Measurements from ENCODE around the gene CAMTA1.

The CAMTA1 gene

DNA sequence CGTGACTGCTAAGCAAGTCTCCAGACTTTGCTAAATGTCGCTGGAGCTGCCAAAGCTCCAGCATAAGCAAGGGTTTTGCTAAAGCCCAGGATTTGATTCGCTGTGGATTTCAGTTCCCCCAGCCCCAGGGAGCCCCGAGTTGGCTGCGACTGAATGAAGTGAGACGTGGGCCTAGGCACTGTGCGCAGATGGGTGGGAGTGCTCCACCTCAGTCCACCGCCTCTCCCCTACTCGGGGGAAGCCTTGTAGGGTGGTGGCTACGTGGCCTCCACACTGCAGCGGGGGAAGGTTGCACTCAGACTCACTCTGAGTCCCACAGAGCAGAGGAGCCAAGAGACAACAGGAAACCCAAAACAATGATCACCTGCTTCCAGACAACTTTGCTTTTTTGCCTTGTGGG is 588.0 kb downstream of the CAMTA1 start:
- Histone ChIP-seq H3K4me1 (ENCODE audit: control insufficient read depth, insufficient read depth, low read length) (no peaks in the 10 kb centered on the region), H3K4me3 (ENCODE audit: low read depth, low read length) (no peak overlapping the region), H3K36me3 (ENCODE audit: control insufficient read depth in 2 of 2, insufficient read depth in 1 of 2, low read length in 2 of 2) (no peaks in the 10 kb centered on the region), H3K27ac (ENCODE audit: extremely low read depth, low read depth, low read length) (no peak overlapping the region), H3K9me3 (ENCODE audit: control insufficient read depth, insufficient read depth, low read depth, low read length) (no peaks in the 10 kb centered on the region)
- CTCF ChIA-PET = no interaction called here
- POLR2A ChIA-PET = no interaction called here
- TF ChIP-seq SP3 (tag by site-specific recombination; IDR thresholded peaks at IDR 0.05) = no peak
- no peak for TF ChIP-seq GLI4 (tag by site-specific recombination; IDR thresholded peaks at IDR 0.05)
- TF ChIP-seq, protein P1, sequence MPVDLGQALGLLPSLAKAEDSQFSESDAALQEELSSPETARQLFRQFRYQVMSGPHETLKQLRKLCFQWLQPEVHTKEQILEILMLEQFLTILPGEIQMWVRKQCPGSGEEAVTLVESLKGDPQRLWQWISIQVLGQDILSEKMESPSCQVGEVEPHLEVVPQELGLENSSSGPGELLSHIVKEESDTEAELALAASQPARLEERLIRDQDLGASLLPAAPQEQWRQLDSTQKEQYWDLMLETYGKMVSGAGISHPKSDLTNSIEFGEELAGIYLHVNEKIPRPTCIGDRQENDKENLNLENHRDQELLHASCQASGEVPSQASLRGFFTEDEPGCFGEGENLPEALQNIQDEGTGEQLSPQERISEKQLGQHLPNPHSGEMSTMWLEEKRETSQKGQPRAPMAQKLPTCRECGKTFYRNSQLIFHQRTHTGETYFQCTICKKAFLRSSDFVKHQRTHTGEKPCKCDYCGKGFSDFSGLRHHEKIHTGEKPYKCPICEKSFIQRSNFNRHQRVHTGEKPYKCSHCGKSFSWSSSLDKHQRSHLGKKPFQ (tag by site-specific recombination; IDR thresholded peaks at IDR 0.05) = no peak

DNA sequence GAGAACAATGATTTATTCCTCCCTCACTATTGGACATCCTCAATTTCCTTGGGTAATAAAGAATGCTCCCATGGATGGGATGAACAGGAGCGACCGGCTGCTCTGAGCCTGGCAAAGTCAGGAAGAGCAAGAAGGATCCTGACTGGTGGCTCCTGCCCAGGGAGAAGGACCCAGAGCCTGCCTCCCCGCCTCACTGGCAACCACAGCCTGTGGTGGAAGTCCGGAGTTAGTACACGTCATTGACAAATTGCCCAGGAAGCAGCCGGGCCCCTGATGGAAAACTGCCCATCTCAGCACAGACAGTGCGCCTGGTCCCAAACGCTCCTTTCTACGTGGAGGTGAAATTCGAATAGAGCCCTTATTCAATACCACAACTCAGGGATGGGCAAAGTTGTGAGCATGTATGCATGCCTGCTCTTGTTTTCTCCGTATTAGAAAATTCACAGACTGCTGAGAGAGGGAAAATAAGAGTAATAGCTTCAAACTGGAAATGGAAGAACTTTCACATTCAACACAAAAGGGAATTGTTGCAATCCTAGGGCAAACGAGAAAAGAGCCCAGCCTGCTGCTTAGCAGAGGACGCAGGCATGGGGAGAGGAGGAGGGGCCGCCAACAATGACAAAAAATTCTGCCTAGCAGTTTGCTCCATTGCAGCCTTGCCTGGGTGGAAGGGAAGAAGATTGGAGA is 588.8 kb downstream of the CAMTA1 start:
- no peaks in the 10 kb centered on the region for H3K36me3 ChIP-seq (ENCODE audit: control insufficient read depth in 2 of 2, insufficient read depth in 1 of 2, low read length in 2 of 2)
- H3K9me3 ChIP-seq (ENCODE audit: control insufficient read depth, insufficient read depth, low read depth, low read length) = no peaks in the 10 kb centered on the region
- H3K4me1 ChIP-seq (ENCODE audit: control insufficient read depth, insufficient read depth, low read length) = no peaks in the 10 kb centered on the region
- TF ChIP-seq ZNF621 (tag by site-specific recombination; IDR thresholded peaks at IDR 0.05) (no peak), ZNF174 (tag by site-specific recombination; IDR thresholded peaks at IDR 0.05) (no peak), ZNF530 (tag by site-specific recombination; IDR thresholded peaks at IDR 0.05; ENCODE audit: low read depth) (no peak), IKZF3 (tag by site-specific recombination; IDR thresholded peaks at IDR 0.05) (no peak), ZBTB17 (tag by site-specific recombination; IDR thresholded peaks at IDR 0.05) (no peak), ZNF629 (tag by site-specific recombination; IDR thresholded peaks at IDR 0.05) (no peak), TRIM28 (IDR thresholded peaks at IDR 0.05; ENCODE audit: borderline replicate concordance, low read length) (no peak), PRDM6 (tag by site-specific recombination; IDR thresholded peaks at IDR 0.05) (no peak)
- H3K4me3 ChIP-seq (ENCODE audit: low read depth, low read length) = no peak overlapping the region
- ChIA-PET POLR2A (no interaction called here), CTCF (no interaction called here)
- H3K27ac ChIP-seq (ENCODE audit: extremely low read depth, low read depth, low read length) = no peak overlapping the region

DNA sequence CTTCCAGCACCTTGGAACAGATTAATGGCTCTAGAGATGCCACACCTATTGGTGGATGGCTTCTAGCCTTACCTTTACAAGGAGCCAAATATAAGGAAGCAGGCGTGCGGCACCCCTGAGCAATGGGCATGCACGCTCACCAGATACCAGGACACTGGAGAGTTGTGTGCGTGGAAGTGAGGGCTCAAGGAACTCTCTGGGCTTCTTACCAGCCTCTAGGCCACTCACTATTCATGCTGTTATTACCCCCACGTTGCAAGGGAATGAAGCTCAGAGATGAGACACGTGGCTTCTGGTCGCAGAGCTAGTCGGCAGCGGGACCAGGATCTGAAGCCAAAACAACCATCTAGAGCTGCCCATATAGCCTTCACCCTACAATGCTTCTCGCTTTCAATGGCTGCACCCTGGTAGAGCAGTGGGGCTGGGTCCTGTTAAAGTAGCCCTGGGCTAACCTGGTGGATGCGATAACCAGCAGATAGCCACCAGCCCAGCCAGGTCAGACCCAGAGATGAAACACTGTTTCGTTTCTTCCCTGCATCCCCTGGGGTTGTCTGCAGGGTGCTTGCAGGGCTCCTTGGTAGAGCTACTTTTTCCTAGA is 589.4 kb downstream of the CAMTA1 start:
- H3K4me3 ChIP-seq (ENCODE audit: low read depth, low read length) = no peak overlapping the region
- H3K4me1 ChIP-seq (ENCODE audit: control insufficient read depth, insufficient read depth, low read length) = peaks cover 3% of the 10 kb centered on the region
- TF ChIP-seq, protein P2, sequence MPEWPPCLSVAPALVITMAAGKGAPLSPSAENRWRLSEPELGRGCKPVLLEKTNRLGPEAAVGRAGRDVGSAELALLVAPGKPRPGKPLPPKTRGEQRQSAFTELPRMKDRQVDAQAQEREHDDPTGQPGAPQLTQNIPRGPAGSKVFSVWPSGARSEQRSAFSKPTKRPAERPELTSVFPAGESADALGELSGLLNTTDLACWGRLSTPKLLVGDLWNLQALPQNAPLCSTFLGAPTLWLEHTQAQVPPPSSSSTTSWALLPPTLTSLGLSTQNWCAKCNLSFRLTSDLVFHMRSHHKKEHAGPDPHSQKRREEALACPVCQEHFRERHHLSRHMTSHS (tag by site-specific recombination; IDR thresholded peaks at IDR 0.05) = no peak
- TF ChIP-seq ZNF580 (tag by site-specific recombination; IDR thresholded peaks at IDR 0.05) = no peak
- TF ChIP-seq MEIS1 (CRISPR knock-in tag; IDR thresholded peaks at IDR 0.05; ENCODE audit: borderline replicate concordance) = no peak
- TF ChIP-seq, protein P3, sequence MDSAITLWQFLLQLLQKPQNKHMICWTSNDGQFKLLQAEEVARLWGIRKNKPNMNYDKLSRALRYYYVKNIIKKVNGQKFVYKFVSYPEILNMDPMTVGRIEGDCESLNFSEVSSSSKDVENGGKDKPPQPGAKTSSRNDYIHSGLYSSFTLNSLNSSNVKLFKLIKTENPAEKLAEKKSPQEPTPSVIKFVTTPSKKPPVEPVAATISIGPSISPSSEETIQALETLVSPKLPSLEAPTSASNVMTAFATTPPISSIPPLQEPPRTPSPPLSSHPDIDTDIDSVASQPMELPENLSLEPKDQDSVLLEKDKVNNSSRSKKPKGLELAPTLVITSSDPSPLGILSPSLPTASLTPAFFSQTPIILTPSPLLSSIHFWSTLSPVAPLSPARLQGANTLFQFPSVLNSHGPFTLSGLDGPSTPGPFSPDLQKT (IDR thresholded peaks at IDR 0.05; ENCODE audit: borderline replicate concordance, low read depth, low read length) = no peak
- TF ChIP-seq YY2 (tag by site-specific recombination; IDR thresholded peaks at IDR 0.05) = no peak
- no peak for TF ChIP-seq EGR2 (tag by site-specific recombination; IDR thresholded peaks at IDR 0.05; ENCODE audit: low read depth)
- H3K27ac ChIP-seq (ENCODE audit: extremely low read depth, low read depth, low read length) = no peak overlapping the region
- H3K36me3 ChIP-seq (ENCODE audit: control insufficient read depth in 2 of 2, insufficient read depth in 1 of 2, low read length in 2 of 2) = no peaks in the 10 kb centered on the region
- no peaks in the 10 kb centered on the region for H3K9me3 ChIP-seq (ENCODE audit: control insufficient read depth, insufficient read depth, low read depth, low read length)
- CTCF ChIA-PET = no interaction called here
- POLR2A ChIA-PET = no interaction called here

All from HEK293 (cell line).